ENCODE measurements around the gene PLEKHD1.
A peak's percentile ranks its signal among the peaks of the same experiment; 100 is the strongest.

PLEKHD1 gene

DNA sequence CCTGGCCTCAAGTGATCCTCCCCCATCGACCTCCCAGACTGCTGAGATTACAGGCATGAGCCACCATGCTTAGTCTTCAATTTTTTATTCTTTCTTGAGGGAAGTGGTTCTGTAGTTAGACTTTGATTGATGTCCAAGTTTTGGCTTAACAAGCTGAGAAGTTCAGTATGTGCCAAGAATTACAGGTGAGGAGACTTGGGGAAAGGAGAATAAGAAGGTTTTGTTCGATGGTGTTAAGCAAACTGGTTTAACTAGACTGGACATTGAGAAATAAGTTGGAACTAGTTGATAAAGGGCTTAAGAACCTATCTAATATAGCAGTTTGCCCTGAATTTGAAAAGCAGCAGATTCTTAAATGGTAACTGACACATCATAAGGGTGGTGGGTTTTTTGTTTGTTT is 32.6 kb upstream of the PLEKHD1 start:
- Histone ChIP-seq H3K4me3 (ENCODE audit: low read depth, low read length) (no peak overlapping the region), H3K27me3 (replicated peaks) (no peaks in the 10 kb centered on the region), H3K27ac (no peak overlapping the region), H3K36me3 (replicated peaks) (peaks cover 14% of the 10 kb centered on the region)
- in situ Hi-C loops (cut with HindIII; ENCODE audit: low pct_ligation_motif_present, low sequenced_read_pairs), result no loop called here
- TF ChIP-seq, protein P1, sequence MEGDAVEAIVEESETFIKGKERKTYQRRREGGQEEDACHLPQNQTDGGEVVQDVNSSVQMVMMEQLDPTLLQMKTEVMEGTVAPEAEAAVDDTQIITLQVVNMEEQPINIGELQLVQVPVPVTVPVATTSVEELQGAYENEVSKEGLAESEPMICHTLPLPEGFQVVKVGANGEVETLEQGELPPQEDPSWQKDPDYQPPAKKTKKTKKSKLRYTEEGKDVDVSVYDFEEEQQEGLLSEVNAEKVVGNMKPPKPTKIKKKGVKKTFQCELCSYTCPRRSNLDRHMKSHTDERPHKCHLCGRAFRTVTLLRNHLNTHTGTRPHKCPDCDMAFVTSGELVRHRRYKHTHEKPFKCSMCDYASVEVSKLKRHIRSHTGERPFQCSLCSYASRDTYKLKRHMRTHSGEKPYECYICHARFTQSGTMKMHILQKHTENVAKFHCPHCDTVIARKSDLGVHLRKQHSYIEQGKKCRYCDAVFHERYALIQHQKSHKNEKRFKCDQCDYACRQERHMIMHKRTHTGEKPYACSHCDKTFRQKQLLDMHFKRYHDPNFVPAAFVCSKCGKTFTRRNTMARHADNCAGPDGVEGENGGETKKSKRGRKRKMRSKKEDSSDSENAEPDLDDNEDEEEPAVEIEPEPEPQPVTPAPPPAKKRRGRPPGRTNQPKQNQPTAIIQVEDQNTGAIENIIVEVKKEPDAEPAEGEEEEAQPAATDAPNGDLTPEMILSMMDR (IDR thresholded peaks at IDR 0.05; ENCODE audit: low read depth, low read length, missing control alignments), result no peak
- DNase-seq, result no peak

DNA sequence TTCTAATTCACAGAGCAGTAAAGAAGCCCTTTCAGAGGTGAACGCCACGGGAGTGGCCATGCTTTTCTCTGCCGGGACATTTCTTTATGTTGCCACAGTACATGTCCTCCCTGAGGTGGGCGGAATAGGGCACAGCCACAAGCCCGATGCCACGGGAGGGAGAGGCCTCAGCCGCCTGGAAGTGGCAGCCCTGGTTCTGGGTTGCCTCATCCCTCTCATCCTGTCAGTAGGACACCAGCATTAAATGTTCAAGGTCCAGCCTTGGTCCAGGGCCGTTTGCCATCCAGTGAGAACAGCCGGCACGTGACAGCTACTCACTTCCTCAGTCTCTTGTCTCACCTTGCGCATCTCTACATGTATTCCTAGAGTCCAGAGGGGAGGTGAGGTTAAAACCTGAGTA is 26.2 kb upstream of the PLEKHD1 start:
- Histone ChIP-seq H3K4me3 (ENCODE audit: low read depth, low read length) (no peak overlapping the region), H3K27ac (no peak overlapping the region), H3K27me3 (replicated peaks) (no peaks in the 10 kb centered on the region), H3K36me3 (replicated peaks) (peaks cover 24% of the 10 kb centered on the region)
- TF ChIP-seq, protein P1 (IDR thresholded peaks at IDR 0.05; ENCODE audit: low read depth, low read length, missing control alignments), result no peak
- in situ Hi-C loops (cut with HindIII; ENCODE audit: low pct_ligation_motif_present, low sequenced_read_pairs), result no loop called here
- no peak for DNase-seq

DNA sequence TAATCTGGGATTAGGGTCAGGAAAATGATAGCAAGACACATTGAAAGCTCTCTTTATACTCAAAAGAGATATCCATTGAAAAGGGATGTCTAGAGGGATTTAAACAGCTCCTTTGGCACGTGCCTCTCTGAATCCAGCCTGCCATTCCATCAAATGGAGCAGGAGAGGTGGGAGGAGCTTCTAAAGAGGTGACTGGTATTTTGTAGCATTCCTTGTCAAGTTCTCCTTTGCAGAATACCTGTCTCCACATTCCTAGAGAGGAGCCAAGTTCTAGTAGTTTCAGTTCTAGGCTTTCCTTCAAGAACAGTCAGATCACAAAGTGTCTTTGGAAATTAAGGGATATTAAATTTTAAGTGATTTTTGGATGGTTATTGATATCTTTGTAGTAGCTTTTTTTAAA is 25.4 kb upstream of the PLEKHD1 start:
- no peaks in the 10 kb centered on the region for H3K27me3 ChIP-seq (replicated peaks)
- TF ChIP-seq, protein P1 (IDR thresholded peaks at IDR 0.05; ENCODE audit: low read depth, low read length, missing control alignments), result no peak
- H3K4me3 ChIP-seq (ENCODE audit: low read depth, low read length), result no peak overlapping the region
- DNase-seq, result no peak
- in situ Hi-C loops (cut with HindIII; ENCODE audit: low pct_ligation_motif_present, low sequenced_read_pairs), result no loop called here
- no peak overlapping the region for H3K27ac ChIP-seq
- H3K36me3 ChIP-seq (replicated peaks), result peaks cover 24% of the 10 kb centered on the region

DNA sequence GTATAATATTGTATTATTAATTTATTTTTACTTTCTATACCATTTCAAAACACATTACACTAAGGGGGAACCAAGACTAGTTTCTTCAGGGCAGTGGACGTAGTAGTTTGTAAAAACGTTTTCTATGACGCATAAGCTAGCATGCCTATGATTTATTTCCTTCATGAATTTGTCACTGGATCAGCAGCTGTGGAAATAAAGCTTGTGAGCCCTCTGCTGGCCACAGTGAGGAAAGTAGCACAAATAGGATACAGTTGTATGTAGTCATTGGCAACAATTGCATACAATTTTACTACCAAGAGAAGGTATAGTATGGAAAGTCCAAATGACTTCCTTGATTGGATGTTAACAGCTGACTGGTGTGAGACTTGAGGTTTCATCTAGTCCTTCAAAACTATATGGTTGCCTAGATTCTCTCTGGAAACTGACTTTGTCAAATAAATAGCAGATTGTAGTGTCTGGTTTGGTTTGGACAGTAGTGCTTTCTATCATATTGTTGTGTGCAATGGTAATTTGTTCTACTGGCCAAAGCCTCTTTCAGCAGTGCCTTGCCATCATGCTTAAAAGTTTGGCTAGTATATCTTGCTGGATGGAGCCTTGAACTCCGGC is 24.3 kb upstream of the PLEKHD1 start:
- TF ChIP-seq, protein P1 (IDR thresholded peaks at IDR 0.05; ENCODE audit: low read depth, low read length, missing control alignments), result peak; percentile 85
- peaks cover 21% of the 10 kb centered on the region for H3K36me3 ChIP-seq (replicated peaks)

DNA sequence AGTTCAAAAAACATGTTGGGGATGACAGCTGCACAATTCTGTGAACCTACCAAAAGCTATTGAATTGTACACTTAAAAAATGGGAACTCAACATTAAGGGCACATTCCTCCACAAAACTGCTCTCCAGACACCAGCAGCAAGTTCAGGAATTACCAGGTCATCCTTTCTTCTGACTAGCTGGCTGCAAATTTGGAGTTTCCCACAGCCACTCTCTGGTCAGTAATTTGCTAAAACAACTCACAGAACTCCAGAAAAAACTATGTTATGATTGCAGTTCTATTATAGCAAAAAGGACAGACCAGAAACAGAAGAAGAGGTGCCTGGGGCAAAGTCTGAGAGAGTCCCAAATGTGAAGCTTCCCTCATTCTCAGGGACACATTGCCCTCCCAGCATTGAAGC is 20.1 kb upstream of the PLEKHD1 start:
- peak; percentile 14 for DNase-seq
- in situ Hi-C loops (cut with HindIII; ENCODE audit: low pct_ligation_motif_present, low sequenced_read_pairs), result no loop called here
- Histone ChIP-seq H3K36me3 (replicated peaks) (no peaks in the 10 kb centered on the region), H3K4me3 (ENCODE audit: low read depth, low read length) (no peak overlapping the region), H3K27ac (peak overlapping the region; percentile 59), H3K27me3 (replicated peaks) (no peaks in the 10 kb centered on the region)
- TF ChIP-seq, protein P1 (IDR thresholded peaks at IDR 0.05; ENCODE audit: low read depth, low read length, missing control alignments), result no peak

More for the DNA sequence above, 24.3 kb upstream of the PLEKHD1 start:
- H3K4me3 ChIP-seq (ENCODE audit: low read depth, low read length), result no peak overlapping the region
- no peak overlapping the region for H3K27ac ChIP-seq
- in situ Hi-C loops (cut with HindIII; ENCODE audit: low pct_ligation_motif_present, low sequenced_read_pairs), result no loop called here
- DNase-seq, result peak; percentile 90
- H3K27me3 ChIP-seq (replicated peaks), result no peaks in the 10 kb centered on the region

DNA sequence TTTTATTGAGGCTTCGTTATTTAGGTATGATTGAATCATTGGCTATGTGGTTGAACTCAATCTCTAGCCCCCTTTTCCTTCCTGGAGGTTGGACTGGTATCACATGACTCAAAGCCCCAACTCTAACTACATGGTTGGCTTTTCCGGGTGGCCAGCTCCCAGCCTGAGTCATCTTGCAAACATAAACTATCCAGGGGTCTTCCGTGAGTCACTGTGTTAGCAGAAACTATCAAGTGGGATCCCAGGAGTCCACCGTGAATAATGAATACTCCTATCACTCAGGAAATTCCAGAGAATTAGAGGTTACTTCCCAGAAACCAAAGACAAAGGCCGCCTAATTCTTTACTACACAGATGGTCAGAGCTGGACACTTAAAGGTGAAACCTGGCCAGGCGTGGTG is 19.7 kb upstream of the PLEKHD1 start:
- DNase-seq, result peak; percentile 87
- in situ Hi-C loops (cut with HindIII; ENCODE audit: low pct_ligation_motif_present, low sequenced_read_pairs), result no loop called here
- no peak overlapping the region for H3K4me3 ChIP-seq (ENCODE audit: low read depth, low read length)
- peak overlapping the region; percentile 59 for H3K27ac ChIP-seq
- H3K27me3 ChIP-seq (replicated peaks), result no peaks in the 10 kb centered on the region
- TF ChIP-seq, protein P1 (IDR thresholded peaks at IDR 0.05; ENCODE audit: low read depth, low read length, missing control alignments), result no peak
- no peaks in the 10 kb centered on the region for H3K36me3 ChIP-seq (replicated peaks)

Measured in brain microvascular endothelial cell (primary cell).